Activated naive CD4-positive, alpha-beta T cell (primary cell): ENCODE measurements around the gene CD248.
A peak's percentile ranks its signal among the peaks of the same experiment; 100 is the strongest.
"Not testable (repeated sequence)": the region's sequence is repeated elsewhere in the genome, so short reads cannot be mapped to it uniquely, and the experiment has no call there.

Source experiments
- DNase-seq, 4 experiments: peaks; one replicate each; lab custom pipeline; 2025; lab: John Stamatoyannopoulos, UW

Gene CD248

GRCh38 chr11:66313321-66314185 lies 3.3 kb downstream of the CD248 start:
- no peak for DNase-seq

- peak; percentile 94 to 100 (median 98) for DNase-seq
Measured at GRCh38 chr11:66312549-66313320, 4.1 kb downstream of the CD248 start.

DNA sequence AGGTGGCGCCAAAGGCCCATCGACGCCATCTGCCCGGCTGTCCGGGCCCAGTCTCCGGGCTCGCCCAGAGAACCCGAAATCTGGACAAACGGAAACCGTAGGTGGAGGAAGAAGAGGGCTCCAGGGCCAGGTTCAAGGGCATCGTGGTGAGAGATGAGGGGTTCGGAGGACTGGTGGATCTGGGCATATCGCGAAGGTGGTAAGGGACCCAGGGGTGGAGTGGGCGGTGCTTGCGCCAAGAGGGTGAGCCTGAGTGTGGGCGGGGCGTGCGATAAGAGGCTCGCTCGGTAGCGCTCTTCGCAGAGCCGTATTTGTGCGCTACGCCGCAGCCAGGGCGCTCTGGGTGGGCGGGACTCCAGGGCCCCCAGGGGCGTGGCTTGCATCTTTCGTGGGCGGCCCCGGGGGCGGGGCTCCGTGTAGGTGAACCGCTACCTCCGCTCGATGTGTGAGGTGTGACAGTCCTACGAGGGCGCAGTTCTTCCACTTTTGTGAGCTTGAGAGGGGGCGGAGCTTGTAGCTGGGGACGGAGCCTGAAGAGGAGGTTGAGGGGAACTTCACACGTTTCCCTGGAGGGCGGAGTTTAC lies 4.8 kb downstream of the CD248 start:
- DNase-seq = peak; percentile 80 to 99 (median 94)

GRCh38 chr11:66311470-66311964 lies 5.3 kb downstream of the CD248 start:
- DNase-seq = no peak

DNA sequence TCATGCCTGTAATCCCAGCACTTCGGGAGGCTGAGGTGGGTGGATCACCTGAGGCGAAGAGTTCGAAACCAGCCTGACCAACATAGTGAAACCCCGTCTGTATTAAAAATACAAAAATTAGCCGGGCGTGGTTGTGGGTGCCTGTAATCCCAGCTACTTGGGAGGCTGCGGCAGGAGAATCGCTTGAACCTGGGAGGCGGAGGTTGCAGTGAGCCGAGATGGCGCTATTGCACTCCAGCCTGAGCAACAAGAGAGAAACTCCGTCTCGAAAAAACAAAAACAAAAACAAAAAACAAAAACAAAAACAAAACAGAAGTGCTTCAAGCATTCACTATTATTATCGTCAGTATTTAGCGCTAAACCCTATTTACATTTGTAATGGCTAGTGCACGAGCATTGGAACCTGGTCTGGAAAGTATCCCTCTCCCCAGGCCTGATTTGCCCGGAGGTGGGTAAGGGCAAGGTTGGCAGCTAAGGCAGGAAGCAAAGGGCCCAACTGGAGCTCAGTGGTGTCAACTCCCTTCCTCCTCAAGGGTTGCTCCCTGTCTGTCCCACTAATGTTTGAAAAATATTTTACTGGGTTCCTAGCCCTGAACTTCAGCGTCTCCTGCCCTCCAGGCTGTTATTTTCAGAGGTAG lies 5.9 kb downstream of the CD248 start:
- DNase-seq = not testable (repeated sequence)

- DNase-seq = no peak
Measured at GRCh38 chr11:66310324-66310723, 6.5 kb downstream of the CD248 start.

- no peak for DNase-seq
Measured at GRCh38 chr11:66309475-66309874, 7.4 kb downstream of the CD248 start.

GRCh38 chr11:66302656-66303055 lies 14.2 kb downstream of the CD248 start:
- no peak for DNase-seq

- DNase-seq = no peak
Measured at GRCh38 chr11:66299186-66299585, 17.7 kb downstream of the CD248 start.

DNA sequence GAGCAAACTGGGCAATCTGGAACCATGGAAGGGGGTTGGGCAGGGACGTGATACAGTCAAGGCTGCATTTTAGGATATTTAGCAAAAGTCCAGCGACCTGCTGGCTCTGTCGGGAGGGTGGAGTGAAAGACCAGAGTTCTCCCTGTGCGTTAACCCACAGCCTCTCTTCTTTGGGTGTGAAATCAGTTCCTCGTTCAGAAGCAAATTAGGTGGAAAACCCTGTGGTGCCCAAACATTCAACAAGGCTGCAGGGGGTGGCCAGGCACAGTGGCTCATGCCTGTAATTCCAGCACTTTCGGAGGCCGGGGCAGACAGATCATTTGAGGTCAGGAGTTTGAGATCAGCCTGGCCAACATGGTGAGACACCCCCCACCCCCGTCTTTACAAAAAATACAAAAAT lies 19.2 kb downstream of the CD248 start:
- DNase-seq = no peak

GRCh38 chr11:66294626-66295620 lies 21.9 kb downstream of the CD248 start:
- DNase-seq = no peak

DNA sequence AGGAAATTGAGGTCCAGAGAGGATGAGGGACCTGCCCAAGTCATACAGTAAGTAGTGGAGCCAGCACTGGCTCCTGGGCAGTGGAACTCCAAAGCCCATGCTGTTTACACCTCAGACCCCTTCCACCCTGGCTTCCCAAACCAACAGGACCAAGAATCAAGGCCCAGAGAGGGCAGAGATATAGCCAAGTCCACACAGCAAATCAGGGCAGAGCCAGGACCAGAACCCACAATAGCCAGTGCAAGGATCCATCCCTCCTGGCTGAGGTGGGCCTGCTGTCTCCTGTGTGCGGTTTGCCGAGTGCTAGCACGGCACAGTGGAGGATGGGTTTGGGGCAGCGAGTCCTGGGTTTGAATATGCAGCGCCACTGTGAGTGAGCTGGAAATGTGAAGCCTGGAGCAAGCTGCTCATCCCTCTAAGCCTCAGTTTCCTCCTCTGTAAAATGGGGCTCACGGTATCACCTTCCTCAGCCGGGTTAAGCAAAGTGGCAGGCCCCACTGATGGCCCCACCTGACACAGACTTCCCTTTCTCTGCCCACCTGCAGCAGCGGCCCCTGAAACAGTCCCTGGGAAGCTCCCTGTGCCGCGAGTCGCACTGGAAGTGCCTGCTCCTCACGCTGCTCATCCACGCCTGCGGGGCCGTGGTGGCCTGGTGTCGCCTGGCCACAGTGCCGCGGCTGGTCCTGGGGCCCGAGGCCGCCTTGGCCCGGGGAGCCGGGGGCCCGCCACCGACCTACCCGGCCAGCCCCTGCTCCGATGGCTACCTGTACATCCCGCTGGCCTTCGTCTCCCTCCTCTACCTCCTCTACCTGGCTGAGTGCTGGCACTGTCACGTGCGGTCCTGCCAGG lies 22.8 kb downstream of the CD248 start:
- DNase-seq = no peak

DNA sequence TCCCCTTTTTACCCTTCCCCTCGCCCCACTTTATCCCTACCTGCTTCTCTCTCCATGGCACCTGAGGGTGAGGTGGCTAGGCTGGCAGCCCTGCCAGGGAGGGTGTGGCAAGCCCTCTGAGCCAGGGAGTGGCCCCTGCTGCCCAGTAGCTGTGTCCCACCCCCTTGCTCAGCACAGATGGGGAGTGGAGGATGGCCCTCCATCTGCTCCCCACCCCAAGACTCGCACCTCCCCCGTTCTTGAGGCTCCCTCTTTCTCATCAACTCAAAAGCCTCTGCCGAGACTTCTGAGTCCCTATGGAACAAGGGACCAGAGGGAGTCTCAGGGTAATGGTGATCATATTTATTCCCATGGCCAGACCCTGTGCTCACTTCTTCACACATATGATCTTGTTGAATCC lies 23.5 kb downstream of the CD248 start:
- DNase-seq = no peak

GRCh38 chr11:66292543-66293332 lies 24.1 kb downstream of the CD248 start:
- no peak for DNase-seq

GRCh38 chr11:66291706-66292542 lies 24.9 kb downstream of the CD248 start, which contains the start of gene TMEM151A:
TSS of gene TMEM151A (plus strand) at chr11:66291894. CDS start at chr11:66292014, 120 bp downstream.
- no peak for DNase-seq

DNA sequence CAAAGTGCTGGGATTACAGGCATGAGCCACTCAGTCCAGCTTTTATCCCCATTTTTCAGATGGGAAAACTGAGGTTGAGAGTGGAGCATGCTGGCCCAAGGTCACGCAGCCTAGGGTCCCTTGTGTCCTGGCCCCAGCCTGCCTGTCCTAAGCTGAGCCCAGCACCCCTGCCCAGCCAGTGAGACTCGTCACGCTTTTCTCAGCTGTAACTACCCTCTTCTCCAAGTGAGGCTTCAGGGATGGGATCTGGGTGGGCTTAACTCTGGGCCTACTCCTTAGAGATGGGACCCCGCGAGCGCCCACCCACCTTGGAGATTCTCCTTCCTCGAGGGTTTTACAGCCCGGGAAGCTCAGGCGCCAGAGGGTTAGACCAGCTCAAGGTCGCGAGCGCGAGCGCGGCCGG lies 25.5 kb downstream of the CD248 start:
- DNase-seq = no peak

DNA sequence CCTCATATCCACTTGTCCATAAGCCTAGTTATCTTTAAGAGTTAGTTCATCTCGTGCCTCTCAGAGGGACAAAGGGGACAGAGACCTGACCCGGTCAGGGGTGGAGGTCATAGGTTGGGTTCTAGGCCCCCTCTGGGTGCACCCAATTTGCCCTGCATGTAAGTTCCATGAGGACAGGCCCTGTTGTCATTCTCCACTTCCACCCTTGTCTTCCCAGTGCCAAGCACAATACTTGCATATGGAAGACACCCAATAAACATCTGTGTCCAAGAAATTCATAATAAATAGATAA lies 26.6 kb downstream of the CD248 start:
- DNase-seq = no peak
